Hepatocyte (in vitro differentiated cells): ENCODE data around the gene FAM9A. TPM values are rescaled to one million over a fixed set of nuclear protein-coding genes. Genes with fewer than 3 reads are reported as not detected.
"Not testable (repeated sequence)": the region's sequence is repeated elsewhere in the genome, so short reads cannot be mapped to it uniquely, and the experiment has no call there.

Experiments
- DNase-seq: peaks from one replicate; pipeline ENCODE4 v3.0.0-alpha.2; 2016; ENCODE audit warnings: low spot score
- H2AFZ ChIP-seq: fragments of 200-600 bp; sonication (generic); 2 replicates; pipeline ENCODE4 v1.6.0; 2016; ENCODE audit warnings: antibody characterized with exemption, mild to moderate bottlenecking
- H3K27ac ChIP-seq: fragments of 200-600 bp; sonication (generic); 2 replicates; pipeline ENCODE4 v1.5.1; 2016; ENCODE audit warnings: mild to moderate bottlenecking
- H3K27me3 ChIP-seq: fragments of 200-600 bp; sonication (generic); 2 replicates; pipeline ENCODE4 v1.6.1; 2016
- H3K36me3 ChIP-seq: fragments of 200-600 bp; sonication (generic); replicated peaks from 2 replicates; pipeline ENCODE4 v1.5.1; 2016; ENCODE audit warnings: low read depth; ENCODE audit not compliant: insufficient read depth
- H3K4me1 ChIP-seq: fragments of 200-600 bp; sonication (generic); 2 replicates; pipeline ENCODE4 v1.5.1; 2016; ENCODE audit warnings: mild to moderate bottlenecking, moderate library complexity; ENCODE audit not compliant: insufficient read depth
- H3K4me2 ChIP-seq: fragments of 200-600 bp; sonication (generic); 2 replicates; pipeline ENCODE4 v1.6.0; 2016
- H3K4me3 ChIP-seq: fragments of 200-600 bp; sonication (generic); 2 replicates; pipeline ENCODE4 v1.5.1; 2016; ENCODE audit warnings: mild to moderate bottlenecking
- H3K79me2 ChIP-seq: fragments of 200-600 bp; sonication (generic); 2 replicates; pipeline ENCODE4 v1.6.0; 2017; ENCODE audit warnings: mild to moderate bottlenecking
- H3K9me2 ChIP-seq: fragments of 200-600 bp; sonication (generic); replicated peaks from 2 replicates; pipeline ENCODE4 v1.6.0; 2017; ENCODE audit warnings: mild to moderate bottlenecking; ENCODE audit not compliant: insufficient read depth
- H3K9me3 ChIP-seq: fragments of 200-600 bp; sonication (generic); 2 replicates; pipeline ENCODE4 v1.5.1; 2016; ENCODE audit warnings: low read depth, mild to moderate bottlenecking
- H4K20me1 ChIP-seq: fragments of 200-600 bp; sonication (generic); 2 replicates; pipeline ENCODE4 v1.6.0; 2016; ENCODE audit warnings: mild to moderate bottlenecking; ENCODE audit not compliant: insufficient read depth, poor library complexity, severe bottlenecking
- EZH2 ChIP-seq: fragments of 200-600 bp; sonication (generic); IDR thresholded peaks from 2 replicates; pipeline ENCODE4 v1.6.1; 2016; ENCODE audit warnings: antibody characterized with exemption, mild to moderate bottlenecking, borderline replicate concordance
- EZH2phosphoT487 ChIP-seq: fragments of 200-600 bp; sonication (generic); IDR thresholded peaks from one replicate; pipeline ENCODE4 v1.6.1; 2018; ENCODE audit warnings: antibody characterized with exemption, mild to moderate bottlenecking, low read depth, moderate library complexity; ENCODE audit not compliant: unreplicated experiment, severe bottlenecking
- WGBS: methylation state at CpG from one replicate; pipeline ENCODE4 v1.1.6; 2016; ENCODE audit warnings: low lambda C conversion rate; ENCODE audit errors: missing lambda C conversion rate; 5-methylcytosine and 5-hydroxymethylcytosine counted together
- polyA plus RNA-seq: library from polyadenylated mRNA; unstranded; fragments of >200 nt; fragmentation: Nextera tagmentation; extraction: Ambion mirVana; gene quantifications from 2 replicates; pipeline ENCODE4 v1.2.1, GENCODE V29; 2016
- total RNA-seq: library from RNA; depleted of rRNA; stranded (reverse); fragments of >200 nt; gene quantifications from 2 replicates; pipeline ENCODE4 v1.2.3, GENCODE V29; 2014
- TF ChIP-seq, protein P1 (sequence below): fragments of 200-600 bp; sonication (generic); IDR thresholded peaks from 2 replicates; pipeline ENCODE4 v1.5.1; 2016; ENCODE audit warnings: antibody characterized with exemption, mild to moderate bottlenecking; ENCODE audit not compliant: poor library complexity

FAM9A gene
- total and polyA plus RNA-seq, 2 experiments from 2014 or later = not detected

DNA sequence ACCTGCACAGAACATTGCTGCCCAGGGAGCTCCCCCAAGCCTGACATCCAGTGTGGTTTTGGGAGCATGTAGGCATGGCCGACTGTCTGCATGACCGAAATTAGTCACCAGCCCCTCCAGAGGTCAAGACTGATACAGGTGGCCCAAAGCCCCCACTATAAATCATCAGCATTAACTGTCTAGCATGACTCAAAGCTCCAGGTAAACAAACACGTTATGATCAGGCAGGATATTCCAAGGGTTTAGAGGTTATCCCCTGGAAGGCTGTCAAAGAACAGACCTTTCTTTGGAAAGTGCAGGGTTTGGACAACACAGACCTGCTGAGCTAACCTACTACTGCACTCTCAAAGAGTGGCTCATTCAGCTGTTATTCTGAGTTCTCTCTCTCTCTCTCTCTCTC, 2.1 kb upstream of the FAM9A start:
- H4K20me1 ChIP-seq = no peaks in the 10 kb centered on the region
- no peak overlapping the region for H3K27ac ChIP-seq
- H3K79me2 ChIP-seq = no peaks in the 10 kb centered on the region
- no peak overlapping the region for H3K4me2 ChIP-seq
- H2AFZ ChIP-seq = no peak overlapping the region
- no peaks in the 10 kb centered on the region for H3K27me3 ChIP-seq
- no peaks in the 10 kb centered on the region for H3K9me2 ChIP-seq
- no peaks in the 10 kb centered on the region for H3K4me1 ChIP-seq
- TF ChIP-seq, protein P1, sequence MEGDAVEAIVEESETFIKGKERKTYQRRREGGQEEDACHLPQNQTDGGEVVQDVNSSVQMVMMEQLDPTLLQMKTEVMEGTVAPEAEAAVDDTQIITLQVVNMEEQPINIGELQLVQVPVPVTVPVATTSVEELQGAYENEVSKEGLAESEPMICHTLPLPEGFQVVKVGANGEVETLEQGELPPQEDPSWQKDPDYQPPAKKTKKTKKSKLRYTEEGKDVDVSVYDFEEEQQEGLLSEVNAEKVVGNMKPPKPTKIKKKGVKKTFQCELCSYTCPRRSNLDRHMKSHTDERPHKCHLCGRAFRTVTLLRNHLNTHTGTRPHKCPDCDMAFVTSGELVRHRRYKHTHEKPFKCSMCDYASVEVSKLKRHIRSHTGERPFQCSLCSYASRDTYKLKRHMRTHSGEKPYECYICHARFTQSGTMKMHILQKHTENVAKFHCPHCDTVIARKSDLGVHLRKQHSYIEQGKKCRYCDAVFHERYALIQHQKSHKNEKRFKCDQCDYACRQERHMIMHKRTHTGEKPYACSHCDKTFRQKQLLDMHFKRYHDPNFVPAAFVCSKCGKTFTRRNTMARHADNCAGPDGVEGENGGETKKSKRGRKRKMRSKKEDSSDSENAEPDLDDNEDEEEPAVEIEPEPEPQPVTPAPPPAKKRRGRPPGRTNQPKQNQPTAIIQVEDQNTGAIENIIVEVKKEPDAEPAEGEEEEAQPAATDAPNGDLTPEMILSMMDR = no peak
- TF ChIP-seq EZH2phosphoT487 (no peak), EZH2 (no peak)
- no peak for DNase-seq
- H3K4me3 ChIP-seq = no peak overlapping the region
- H3K36me3 ChIP-seq = no peaks in the 10 kb centered on the region
- 48% methylated on average over 3 of the region's 3 CpGs for WGBS
- H3K9me3 ChIP-seq = no peaks in the 10 kb centered on the region

DNA sequence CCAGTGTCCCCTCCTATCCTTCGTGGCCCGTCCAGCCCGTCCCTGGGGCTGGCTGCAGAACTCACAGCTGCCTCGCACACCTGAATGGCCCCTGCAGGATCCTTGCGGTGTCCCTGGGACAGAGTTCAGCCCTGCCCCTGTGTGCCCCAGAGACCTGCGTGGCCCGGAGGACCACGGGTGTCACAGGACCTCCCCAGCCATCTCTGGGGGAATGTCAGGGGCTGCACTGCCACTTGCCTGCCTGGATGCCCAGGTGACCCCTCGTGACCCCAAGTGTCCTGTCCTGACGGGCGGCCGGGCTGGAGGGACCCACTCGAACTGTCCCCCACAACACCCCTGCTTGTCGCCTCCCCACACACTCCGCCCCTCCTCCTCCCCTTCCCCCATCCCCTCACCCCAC, 832 bp downstream of the FAM9A start:
- H3K4me2 ChIP-seq, DNase-seq, H3K4me3 ChIP-seq, H3K36me3 ChIP-seq, H3K27me3 ChIP-seq, H3K9me2 ChIP-seq, H3K4me1 ChIP-seq, H3K27ac ChIP-seq, H3K9me3 ChIP-seq, H3K79me2 ChIP-seq, H2AFZ ChIP-seq, H4K20me1 ChIP-seq: not testable (repeated sequence)
- WGBS = 87% methylated on average over 8 of the region's 15 CpGs

DNA sequence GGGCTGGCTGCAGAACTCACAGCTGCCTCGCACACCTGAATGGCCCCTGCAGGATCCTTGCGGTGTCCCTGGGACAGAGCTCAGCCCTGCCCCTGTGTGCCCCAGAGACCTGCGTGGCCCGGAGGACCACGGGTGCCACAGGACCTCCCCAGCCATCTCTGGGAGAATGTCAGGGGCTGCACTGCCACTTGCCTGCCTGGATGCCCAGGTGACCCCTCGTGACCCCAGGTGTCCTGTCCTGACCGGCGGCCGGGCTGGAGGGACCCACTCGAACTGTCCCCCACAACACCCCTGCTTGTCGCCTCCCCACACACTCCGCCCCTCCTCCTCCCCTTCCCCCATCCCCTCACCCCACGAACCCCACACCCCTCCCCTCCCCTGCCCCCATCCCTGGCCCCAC, 1.9 kb downstream of the FAM9A start:
- WGBS = 100% methylated on average over 1 of the region's 13 CpGs

DNA sequence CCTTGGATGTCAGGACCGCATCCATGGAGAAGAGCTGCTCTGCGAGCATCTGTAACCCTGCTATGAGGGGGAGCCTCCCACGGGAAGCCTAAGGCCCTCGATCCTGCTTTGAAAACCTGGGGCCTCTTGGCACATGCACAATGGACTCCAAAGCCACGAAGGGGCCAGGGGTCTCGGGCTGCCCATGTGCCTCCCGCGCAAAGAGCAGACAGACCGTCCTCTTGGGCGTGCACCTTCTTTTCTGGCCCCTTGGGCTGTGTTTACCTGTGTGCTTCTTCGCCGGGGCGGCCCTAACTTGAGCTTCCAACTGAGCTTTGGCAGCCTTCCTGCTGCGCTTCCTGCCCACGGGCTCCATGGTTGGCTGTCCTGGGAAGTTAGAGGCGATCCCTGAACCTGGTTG, 2.5 kb downstream of the FAM9A start:
- WGBS = 87% methylated on average over 16 of the region's 16 CpGs
- H3K27ac ChIP-seq = not testable (repeated sequence)

More for the DNA sequence above, 1.9 kb downstream of the FAM9A start:
- not testable (repeated sequence) for H3K9me3 ChIP-seq, H2AFZ ChIP-seq, H3K27ac ChIP-seq, H3K9me2 ChIP-seq, H3K79me2 ChIP-seq, H3K27me3 ChIP-seq, H4K20me1 ChIP-seq, H3K4me3 ChIP-seq, H3K36me3 ChIP-seq, H3K4me1 ChIP-seq, H3K4me2 ChIP-seq, DNase-seq

DNA sequence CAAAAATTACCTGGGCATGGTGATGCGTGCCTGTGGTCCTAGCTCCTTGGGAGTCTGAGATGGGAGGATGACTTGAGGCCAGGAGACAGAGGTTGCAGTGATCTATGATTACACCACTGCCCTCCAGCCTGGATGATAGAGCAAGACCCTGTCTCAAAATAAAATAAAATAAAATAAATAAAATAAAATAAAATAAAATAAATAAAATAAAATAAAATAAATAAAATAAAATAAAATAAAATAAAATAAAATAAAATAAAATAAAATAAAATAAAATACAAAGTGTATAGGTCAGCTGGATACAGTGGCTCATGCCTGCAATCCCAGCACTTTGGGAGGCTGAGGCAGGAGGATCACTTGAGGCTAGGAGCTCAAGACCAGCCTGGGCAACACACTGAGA, 14.1 kb downstream of the FAM9A start:
- H3K79me2 ChIP-seq, H3K4me3 ChIP-seq, H3K27ac ChIP-seq, H3K9me3 ChIP-seq, H2AFZ ChIP-seq, H3K36me3 ChIP-seq, H4K20me1 ChIP-seq, H3K27me3 ChIP-seq, H3K4me2 ChIP-seq, DNase-seq, H3K4me1 ChIP-seq, H3K9me2 ChIP-seq: not testable (repeated sequence)
- WGBS = 88% methylated on average over 1 of the region's 1 CpG

More for the DNA sequence above, 2.5 kb downstream of the FAM9A start:
- not testable (repeated sequence) for H4K20me1 ChIP-seq, H3K4me1 ChIP-seq, H3K4me3 ChIP-seq, H3K27me3 ChIP-seq, H3K79me2 ChIP-seq, H2AFZ ChIP-seq, DNase-seq, H3K36me3 ChIP-seq, H3K9me2 ChIP-seq, H3K4me2 ChIP-seq, H3K9me3 ChIP-seq

DNA sequence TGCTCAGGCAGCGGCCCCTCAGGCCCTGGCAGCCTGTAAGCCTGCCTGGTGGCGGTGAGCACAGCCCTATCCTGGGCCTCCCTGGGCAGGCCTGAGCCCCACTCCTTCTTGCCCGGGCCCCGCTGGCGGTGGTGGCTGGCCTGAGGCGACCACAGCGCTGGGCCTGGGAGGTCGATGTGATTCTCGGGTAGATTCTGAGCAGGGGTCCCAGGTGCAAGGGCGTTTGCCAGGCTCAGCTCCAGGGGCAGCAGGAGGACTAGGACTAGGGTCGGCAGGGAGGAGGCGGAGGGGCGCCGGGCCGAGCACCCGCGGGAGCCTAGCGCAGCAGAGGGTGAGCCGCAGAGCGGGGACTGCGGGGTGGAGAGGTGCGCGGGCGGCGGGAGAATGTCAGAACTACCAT, 17.0 kb downstream of the FAM9A start:
- H3K4me1 ChIP-seq = no peaks in the 10 kb centered on the region
- 96% methylated on average over 25 of the region's 25 CpGs for whole genome bisulfite sequencing
- TF ChIP-seq, protein P1 = no peak
- TF ChIP-seq EZH2 (no peak), EZH2phosphoT487 (no peak)
- H4K20me1 ChIP-seq = no peaks in the 10 kb centered on the region
- no peak overlapping the region for H3K4me2 ChIP-seq
- H3K36me3 ChIP-seq = no peaks in the 10 kb centered on the region
- no peak overlapping the region for H3K27ac ChIP-seq
- no peak overlapping the region for H2AFZ ChIP-seq
- no peaks in the 10 kb centered on the region for H3K79me2 ChIP-seq
- H3K9me3 ChIP-seq = no peaks in the 10 kb centered on the region
- H3K9me2 ChIP-seq = no peaks in the 10 kb centered on the region
- no peak for DNase-seq
- H3K27me3 ChIP-seq = no peaks in the 10 kb centered on the region
- H3K4me3 ChIP-seq = no peak overlapping the region
